Nephron (organoid): ENCODE results near the gene RPUSD4.
"Not testable (repeated sequence)": the region's sequence is repeated elsewhere in the genome, so short reads cannot be mapped to it uniquely, and the experiment has no call there.

Experiments
- H3K27ac Mint-ChIP-seq, 3 experiments: 2 replicates each; pipeline ENCODE4 v1.8.0; 2020; ENCODE audit warnings: mixed read lengths in 3 of 3, mild to moderate bottlenecking in 2 of 3, moderate library complexity in 1 of 3
- H3K27me3 Mint-ChIP-seq: 2 replicates; pipeline ENCODE4 v1.8.0; 2021; ENCODE audit warnings: low read depth, mild to moderate bottlenecking, moderate library complexity, mixed read lengths
- H3K36me3 Mint-ChIP-seq: 2 replicates; pipeline ENCODE4 v1.8.0; 2020; ENCODE audit warnings: low read depth, mixed read lengths
- H3K4me1 Mint-ChIP-seq: 2 replicates; pipeline ENCODE4 v1.8.0; 2020; ENCODE audit warnings: mixed read lengths
- H3K4me3 Mint-ChIP-seq, 3 experiments: 2 replicates each; pipeline ENCODE4 v1.8.0; 2020; ENCODE audit warnings: mild to moderate bottlenecking in 3 of 3, mixed read lengths in 3 of 3, moderate library complexity in 2 of 3
- H3K9me3 Mint-ChIP-seq: 2 replicates; pipeline ENCODE4 v1.8.0; 2020; ENCODE audit warnings: mixed read lengths
- CTCF ChIP-seq, 3 experiments: fragments of 200-600 bp; sonication (generic); IDR thresholded peaks; one replicate each; pipeline ENCODE4 v1.5.0; 2021; ENCODE audit warnings: antibody characterized with exemption in 3 of 3; ENCODE audit not compliant: unreplicated experiment in 3 of 3

Gene RPUSD4

GRCh38 chr11:126211236-126212088 is at the start of gene RPUSD4, which contains the start of gene FAM118B:
TSS of gene RPUSD4 (minus strand) at chr11:126211650. CDS start at chr11:126211638, 12 bp downstream.
TSS of gene FAM118B (plus strand) at chr11:126211782. CDS start at chr11:126235002, 23,220 bp downstream.
- Mint-ChIP-seq H3K4me3 (peak within 1 kb of the TSS; percentile 96 to 97 (median 96)), H3K4me1 (peaks cover 27% of the 10 kb centered on the region), H3K27ac (peak within 1 kb of the TSS; percentile 84 to 94 (median 91)), H3K9me3 (no peaks in the 10 kb centered on the region), H3K36me3 (peaks cover 26% of the 10 kb centered on the region), H3K27me3 (no peaks in the 10 kb centered on the region)
- TF ChIP-seq CTCF (IDR thresholded peaks at IDR 0.05; ENCODE audit: unreplicated experiment in 3 of 3), result no peak

GRCh38 chr11:126257764-126258163 is 46.3 kb upstream of the RPUSD4 start:
- no peaks in the 10 kb centered on the region for H3K9me3 Mint-ChIP-seq
- H3K27ac Mint-ChIP-seq, result no peak overlapping the region
- H3K4me1 Mint-ChIP-seq, result no peaks in the 10 kb centered on the region
- H3K36me3 Mint-ChIP-seq, result peaks cover 56% of the 10 kb centered on the region
- H3K27me3 Mint-ChIP-seq, result no peaks in the 10 kb centered on the region
- TF ChIP-seq CTCF (IDR thresholded peaks at IDR 0.05; ENCODE audit: unreplicated experiment in 3 of 3), result no peak
- H3K4me3 Mint-ChIP-seq, result no peak overlapping the region

- H3K36me3 Mint-ChIP-seq, result peaks cover 52% of the 10 kb centered on the region
- H3K27ac Mint-ChIP-seq, result no peak overlapping the region
- H3K4me1 Mint-ChIP-seq, result no peaks in the 10 kb centered on the region
- no peaks in the 10 kb centered on the region for H3K27me3 Mint-ChIP-seq
- H3K9me3 Mint-ChIP-seq, result no peaks in the 10 kb centered on the region
- H3K4me3 Mint-ChIP-seq, result no peak overlapping the region
- TF ChIP-seq CTCF (IDR thresholded peaks at IDR 0.05; ENCODE audit: unreplicated experiment in 3 of 3), result no peak
These were observed 45.7 kb upstream of the RPUSD4 start for GRCh38 chr11:126257144-126257543.

GRCh38 chr11:126256216-126256615 is 44.8 kb upstream of the RPUSD4 start:
- Mint-ChIP-seq H3K36me3 (peaks cover 51% of the 10 kb centered on the region), H3K4me3 (no peak overlapping the region), H3K27ac (no peak overlapping the region), H3K9me3 (no peaks in the 10 kb centered on the region), H3K4me1 (no peaks in the 10 kb centered on the region), H3K27me3 (no peaks in the 10 kb centered on the region)
- no peak for TF ChIP-seq CTCF (IDR thresholded peaks at IDR 0.05; ENCODE audit: unreplicated experiment in 3 of 3)

- H3K4me3 Mint-ChIP-seq, H3K27ac Mint-ChIP-seq, H3K4me1 Mint-ChIP-seq, H3K27me3 Mint-ChIP-seq, H3K9me3 Mint-ChIP-seq: not testable (repeated sequence)
- peaks cover 48% of the 10 kb centered on the region for H3K36me3 Mint-ChIP-seq
These were observed 44.1 kb upstream of the RPUSD4 start for GRCh38 chr11:126255507-126255906.

- no peak for TF ChIP-seq CTCF (IDR thresholded peaks at IDR 0.05; ENCODE audit: unreplicated experiment in 3 of 3)
- Mint-ChIP-seq H3K36me3 (peaks cover 49% of the 10 kb centered on the region), H3K9me3 (no peaks in the 10 kb centered on the region), H3K4me3 (no peak overlapping the region), H3K27me3 (no peaks in the 10 kb centered on the region), H3K4me1 (no peaks in the 10 kb centered on the region), H3K27ac (no peak overlapping the region)
These were observed 43.4 kb upstream of the RPUSD4 start for GRCh38 chr11:126254819-126255218.
